22Rv1 (cell line): ENCODE results near the gene ERN1.

Experiments
- H3K27ac ChIP-seq: fragments of 450-650 bp; 2 replicates; pipeline ENCODE4 v1.5.1; 2017
- ZFX ChIP-seq: fragments of 450-650 bp; IDR thresholded peaks from 2 replicates; pipeline ENCODE4 v1.6.1; 2017; ENCODE audit warnings: antibody characterized with exemption, borderline replicate concordance
- TF ChIP-seq, protein P1 (sequence below): fragments of 450-650 bp; IDR thresholded peaks from 2 replicates; pipeline ENCODE4 v1.5.1; 2017; ENCODE audit warnings: mild to moderate bottlenecking

The ERN1 gene

DNA sequence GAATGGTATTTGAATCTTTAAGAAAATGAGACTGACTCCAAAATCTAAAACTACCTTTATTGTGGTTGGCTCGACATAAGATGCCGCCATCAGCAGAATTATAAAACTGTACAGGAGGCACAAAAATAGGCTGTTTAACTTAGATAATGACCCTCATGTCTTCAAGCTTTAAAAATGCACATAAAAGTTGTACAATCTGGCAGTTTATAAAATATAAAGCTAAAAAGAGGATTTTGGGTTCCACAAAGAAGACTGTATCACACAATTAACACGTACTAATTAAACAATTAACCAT, 90.9 kb downstream of the ERN1 start:
- TF ChIP-seq ZFX, result no peak
- TF ChIP-seq, protein P1, sequence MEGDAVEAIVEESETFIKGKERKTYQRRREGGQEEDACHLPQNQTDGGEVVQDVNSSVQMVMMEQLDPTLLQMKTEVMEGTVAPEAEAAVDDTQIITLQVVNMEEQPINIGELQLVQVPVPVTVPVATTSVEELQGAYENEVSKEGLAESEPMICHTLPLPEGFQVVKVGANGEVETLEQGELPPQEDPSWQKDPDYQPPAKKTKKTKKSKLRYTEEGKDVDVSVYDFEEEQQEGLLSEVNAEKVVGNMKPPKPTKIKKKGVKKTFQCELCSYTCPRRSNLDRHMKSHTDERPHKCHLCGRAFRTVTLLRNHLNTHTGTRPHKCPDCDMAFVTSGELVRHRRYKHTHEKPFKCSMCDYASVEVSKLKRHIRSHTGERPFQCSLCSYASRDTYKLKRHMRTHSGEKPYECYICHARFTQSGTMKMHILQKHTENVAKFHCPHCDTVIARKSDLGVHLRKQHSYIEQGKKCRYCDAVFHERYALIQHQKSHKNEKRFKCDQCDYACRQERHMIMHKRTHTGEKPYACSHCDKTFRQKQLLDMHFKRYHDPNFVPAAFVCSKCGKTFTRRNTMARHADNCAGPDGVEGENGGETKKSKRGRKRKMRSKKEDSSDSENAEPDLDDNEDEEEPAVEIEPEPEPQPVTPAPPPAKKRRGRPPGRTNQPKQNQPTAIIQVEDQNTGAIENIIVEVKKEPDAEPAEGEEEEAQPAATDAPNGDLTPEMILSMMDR, result no peak
- H3K27ac ChIP-seq, result no peak overlapping the region

DNA sequence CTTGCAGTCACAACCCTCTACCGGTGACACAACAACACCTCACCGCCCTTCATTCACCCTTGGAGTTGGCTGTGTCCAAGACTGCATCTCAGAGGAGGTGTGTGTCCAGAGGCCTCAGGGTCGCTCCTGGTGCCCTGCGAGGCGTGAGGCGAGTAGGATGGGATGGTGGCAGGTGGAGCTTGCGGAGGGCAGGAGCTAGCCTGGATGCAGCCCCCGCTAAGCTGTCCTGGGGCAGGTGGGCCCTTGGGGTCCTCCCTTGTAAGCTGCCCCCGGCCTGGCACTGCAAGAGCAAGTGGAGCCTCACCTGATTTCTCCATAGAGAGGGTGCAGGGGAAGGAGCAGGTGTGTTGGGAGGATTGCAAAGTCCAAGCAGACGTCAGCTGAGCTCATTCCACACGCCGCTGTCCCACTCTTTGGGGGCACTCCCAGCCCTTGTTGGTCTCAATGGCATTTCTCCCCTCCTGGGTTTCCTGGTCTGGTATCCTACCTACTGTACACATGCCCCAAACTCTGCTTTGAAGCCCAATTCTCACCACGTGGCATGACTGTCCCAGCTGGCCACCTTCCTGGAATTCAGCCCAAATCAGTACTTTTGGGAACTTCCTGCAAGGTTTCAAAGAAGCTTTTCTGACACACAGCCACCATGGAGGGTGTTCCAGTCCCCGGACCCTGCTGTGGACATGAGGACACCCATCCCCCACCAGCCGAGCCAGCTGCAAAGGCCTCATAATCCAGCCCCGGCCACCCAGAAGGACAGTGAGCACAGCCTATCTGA, 91.4 kb downstream of the ERN1 start:
- peak overlapping the region; percentile 83 for H3K27ac ChIP-seq
- no peak for TF ChIP-seq ZFX
- TF ChIP-seq, protein P1, result no peak

DNA sequence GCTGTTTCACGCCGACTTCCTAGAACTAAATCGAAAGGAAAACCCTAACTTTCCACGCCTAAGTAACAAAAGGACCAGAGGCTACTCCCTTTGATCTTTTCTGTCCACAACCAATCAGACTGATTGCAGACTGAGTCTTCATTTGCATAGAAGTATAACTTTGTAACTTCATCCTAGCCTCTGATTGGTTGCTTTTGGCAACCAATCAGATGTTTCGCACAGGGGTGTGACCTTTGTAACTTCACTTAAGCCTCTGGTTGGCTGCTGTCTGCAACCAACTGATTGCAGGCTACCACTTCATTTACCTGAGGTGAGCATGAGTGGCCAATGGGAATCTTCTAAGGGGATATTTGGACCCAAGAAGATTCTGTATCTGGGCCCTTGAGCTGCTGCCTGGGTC, 92.1 kb downstream of the ERN1 start:
- TF ChIP-seq ZFX, result no peak
- TF ChIP-seq, protein P1, result no peak
- H3K27ac ChIP-seq, result peak overlapping the region; percentile 83

DNA sequence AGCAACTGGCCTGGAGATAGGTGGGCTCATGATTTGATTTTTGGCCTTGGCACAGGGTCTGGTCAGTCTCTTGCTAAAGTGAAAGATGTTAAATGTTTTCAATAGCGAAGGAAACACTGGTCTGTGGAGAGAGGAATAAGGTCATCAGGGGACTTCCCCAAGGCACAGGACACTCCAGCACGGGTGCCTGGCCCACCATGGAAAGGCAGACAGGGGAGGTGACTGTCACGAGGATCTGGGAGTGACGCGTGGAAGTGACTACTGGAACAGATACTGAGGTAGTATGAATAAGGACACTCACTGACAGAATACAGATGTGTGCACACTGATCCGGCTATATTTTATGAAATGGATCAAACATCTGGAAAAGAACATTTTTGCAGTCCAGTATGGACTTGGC, 92.8 kb downstream of the ERN1 start:
- peak overlapping the region; percentile 83 for H3K27ac ChIP-seq
- TF ChIP-seq, protein P1, result no peak
- TF ChIP-seq ZFX, result no peak

DNA sequence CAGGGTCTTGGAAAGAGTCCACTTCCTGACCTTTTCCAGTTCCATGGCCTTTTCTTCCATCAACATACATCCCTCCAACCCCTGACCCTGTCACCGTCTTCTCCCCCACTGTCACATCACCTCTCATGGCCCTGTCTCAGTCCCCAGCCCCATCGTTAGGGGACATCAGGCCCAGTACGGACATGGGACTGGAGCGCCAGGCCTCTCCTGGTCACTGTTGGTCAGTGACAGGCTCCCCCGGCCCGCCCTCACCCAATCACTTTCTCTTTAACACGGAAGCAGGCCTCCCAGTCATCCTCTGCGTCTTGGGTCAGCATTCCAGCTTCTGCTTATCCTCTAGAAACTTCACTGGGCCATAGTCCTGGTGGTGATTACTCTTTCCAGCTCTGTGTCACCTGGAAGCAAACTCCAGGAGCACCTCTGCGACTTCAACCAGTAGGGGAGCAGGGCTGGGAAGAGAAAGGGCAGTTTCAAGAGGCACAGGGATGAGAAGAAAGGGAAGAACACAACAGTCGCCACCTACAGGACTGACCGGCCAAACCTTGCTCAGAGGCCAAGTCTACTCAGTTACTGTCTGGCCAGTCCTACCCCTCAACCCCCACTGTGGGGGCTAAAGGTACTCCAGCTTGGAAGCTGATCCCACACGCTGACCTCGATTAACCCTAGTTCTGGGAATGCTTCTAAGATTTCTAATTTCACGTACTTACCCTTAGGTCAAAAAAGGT, 93.6 kb downstream of the ERN1 start:
- peak overlapping the region; percentile 83 for H3K27ac ChIP-seq
- TF ChIP-seq, protein P1, result no peak
- TF ChIP-seq ZFX, result no peak

DNA sequence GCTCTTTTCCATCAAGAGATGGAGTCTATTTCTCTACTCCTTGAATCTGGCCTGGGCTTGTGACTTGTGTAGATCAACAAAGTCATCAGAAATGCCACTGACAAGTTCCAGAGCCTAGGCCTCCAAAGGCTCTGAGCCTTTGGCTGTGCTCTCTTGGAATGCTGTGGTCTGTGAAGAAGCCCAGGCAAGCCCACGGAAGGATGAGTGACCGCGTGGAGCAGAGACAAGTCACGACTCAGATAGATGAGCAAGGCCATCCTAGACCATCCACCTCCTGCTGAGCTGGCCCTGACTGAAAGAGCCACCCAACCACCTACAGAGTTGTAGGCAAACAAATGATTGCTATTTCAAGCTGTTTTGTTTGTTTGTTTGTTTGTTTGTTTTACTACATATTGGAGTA, 97.9 kb downstream of the ERN1 start:
- H3K27ac ChIP-seq, result no peak overlapping the region
- TF ChIP-seq, protein P1, result no peak
- TF ChIP-seq ZFX, result no peak

DNA sequence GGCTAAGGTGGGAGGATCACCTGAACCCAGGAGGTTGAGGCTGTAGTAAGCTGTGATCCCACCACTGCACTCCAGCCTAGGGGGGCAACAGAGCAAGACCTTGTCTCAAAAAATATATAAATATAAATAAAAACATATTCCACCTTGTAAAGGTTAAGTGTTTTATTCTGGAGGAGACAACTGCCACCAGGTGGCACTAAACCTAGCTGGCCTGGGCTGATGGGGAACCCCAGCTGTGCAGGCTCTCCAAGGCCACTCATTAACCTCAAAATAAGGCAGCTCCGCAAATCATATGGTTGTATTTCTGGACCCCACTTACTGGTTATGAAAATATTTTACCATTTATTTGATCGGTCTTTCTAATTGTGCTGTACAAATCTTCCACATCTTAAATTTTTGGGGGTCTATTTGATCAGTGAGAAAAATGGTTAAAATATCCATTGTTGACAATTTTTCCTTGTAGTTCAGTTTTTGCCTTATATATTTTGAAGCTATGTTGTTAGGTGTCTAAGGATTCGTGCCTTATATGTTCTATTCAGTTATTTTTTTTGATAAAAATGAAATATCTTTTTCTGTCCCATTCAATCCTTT, 101.0 kb downstream of the ERN1 start:
- TF ChIP-seq, protein P1, result peak; percentile 91
- no peak for TF ChIP-seq ZFX
- H3K27ac ChIP-seq, result no peak overlapping the region
